Measurements from ENCODE around the gene SMU1. TPM values are rescaled to one million over a fixed set of nuclear protein-coding genes. Genes with fewer than 3 reads are reported as not detected.

Gene SMU1
- total RNA-seq, 1 experiment from 2014 or later, result 28.1 TPM

DNA sequence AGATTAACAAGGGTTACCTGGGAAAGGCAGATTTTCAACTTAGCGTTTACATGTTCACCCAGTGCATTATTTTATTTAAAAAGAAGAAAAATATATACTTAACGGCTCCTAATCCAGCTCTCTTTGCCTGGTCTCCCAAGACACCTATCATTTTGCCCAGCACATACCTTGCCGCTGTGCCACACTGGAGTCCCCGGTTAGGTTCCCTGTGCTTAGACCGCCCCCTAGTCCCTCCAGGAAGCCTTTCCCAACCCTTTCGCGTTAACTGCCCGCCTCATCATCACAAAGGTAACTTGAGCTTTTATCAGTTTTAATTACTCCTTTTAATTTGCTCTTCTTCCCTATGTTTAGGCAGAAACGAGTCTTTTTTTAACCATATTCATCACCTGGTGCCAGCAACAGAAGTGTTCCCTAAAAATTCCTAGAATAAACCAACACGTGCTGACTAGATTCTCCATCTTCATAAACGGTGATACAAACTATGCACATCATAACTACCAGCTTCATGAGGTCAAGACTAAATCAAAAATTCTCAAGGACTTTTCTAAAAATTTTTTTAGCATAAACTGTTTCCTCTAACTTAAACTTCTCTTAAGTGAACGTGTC is 31.7 kb downstream of the SMU1 start:
- DNase-seq (ENCODE audit: low read depth), result peak; percentile 27

DNA sequence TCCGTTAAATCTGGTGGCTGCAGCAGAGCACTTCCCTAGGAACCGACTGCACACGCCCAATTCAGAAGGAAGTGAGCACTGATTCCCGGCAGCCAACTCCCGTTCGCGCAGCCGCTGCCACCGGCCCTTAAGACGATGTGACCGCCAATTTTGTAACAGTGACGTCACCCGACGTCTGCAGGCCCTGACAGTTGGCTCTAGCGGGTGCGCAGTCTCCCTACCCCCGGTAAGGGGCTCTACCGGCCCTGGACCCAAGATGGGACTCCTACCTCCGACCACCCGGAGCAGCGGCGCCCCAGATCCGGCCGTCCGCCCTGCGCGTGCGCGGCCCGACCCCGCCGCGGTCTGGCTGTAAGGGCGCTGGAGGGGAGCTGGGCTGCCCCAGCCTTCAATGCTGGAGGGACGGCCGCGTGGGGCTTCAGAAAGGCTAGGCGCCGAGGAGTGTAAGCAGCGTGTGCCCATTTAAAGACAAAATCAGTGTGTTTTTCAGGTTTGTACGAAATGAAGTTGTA is 32.3 kb downstream of the SMU1 start:
- peak; percentile 90 for DNase-seq (ENCODE audit: low read depth)

DNA sequence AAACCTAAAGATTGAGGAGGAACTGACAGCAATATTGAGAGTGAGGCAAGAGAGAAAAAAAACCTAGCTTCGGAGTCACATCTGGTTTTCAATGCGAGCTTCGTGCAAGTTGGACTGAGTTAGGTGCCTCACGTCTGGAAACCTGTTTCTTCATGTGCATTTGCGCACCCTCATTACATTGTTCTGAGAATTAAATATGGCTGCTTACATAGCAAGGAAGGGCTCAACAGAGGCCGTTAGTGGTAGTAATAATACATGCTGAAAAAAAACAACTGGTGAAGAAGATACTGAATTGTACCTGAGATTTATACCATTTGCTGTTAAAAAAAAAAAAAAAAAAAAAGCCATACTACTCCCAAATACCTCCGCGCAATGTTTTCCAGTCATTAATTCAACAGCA is 32.8 kb downstream of the SMU1 start:
- DNase-seq (ENCODE audit: low read depth), result no peak

DNA sequence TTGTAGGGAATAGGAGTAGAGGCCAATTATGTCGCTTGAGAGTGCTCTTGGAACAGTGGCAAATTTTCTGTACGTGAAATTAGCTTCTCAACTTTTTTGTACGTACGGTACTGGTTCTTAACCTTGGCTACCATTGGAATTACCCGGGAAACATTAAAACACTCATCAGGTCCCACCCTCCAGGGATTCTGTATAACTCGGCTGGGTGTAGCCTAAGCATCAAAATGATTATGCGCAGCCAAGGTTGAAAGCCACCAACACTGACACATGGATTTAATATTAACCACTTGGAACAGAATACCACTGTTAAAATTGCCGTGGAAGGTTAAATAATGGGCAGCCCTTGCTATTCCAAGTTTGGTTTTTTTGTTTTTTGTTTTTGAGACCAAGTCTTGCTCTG is 34.0 kb downstream of the SMU1 start:
- no peak for DNase-seq (ENCODE audit: low read depth)

DNA sequence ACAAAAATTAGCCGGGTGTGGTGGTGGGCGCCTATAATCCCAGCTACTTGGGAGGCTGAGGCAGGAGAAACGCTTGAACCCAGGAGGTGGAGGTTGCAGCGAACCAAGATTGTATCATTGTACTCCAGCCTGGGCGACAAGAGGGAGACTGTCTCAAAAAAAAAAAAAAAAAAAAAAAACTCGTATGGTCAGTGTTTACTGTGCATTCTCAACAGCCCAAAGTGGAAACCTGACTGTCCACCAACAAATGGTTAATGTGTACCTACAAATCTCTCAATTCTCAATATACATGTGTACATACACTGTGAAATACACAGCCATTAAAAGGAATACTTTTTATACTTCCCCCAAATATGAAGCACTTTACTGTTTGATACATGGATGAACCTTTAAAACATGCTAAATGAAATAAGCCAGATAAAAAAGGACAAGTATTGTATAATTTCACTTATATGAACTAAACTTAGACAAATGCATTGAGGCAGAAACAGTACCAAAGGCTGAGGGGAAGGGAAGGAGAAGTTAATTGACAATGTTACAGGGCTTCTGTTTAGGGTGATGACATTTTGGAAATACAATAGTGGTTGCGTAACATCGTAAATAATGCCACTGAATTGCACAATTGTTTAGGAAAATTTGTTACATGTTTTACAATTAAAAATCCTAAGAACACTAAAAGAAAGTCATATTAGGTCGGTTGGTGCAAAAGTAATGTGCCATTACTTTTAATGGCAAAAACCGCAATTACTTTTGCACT is 34.9 kb downstream of the SMU1 start:
- no peak for DNase-seq (ENCODE audit: low read depth)

DNA sequence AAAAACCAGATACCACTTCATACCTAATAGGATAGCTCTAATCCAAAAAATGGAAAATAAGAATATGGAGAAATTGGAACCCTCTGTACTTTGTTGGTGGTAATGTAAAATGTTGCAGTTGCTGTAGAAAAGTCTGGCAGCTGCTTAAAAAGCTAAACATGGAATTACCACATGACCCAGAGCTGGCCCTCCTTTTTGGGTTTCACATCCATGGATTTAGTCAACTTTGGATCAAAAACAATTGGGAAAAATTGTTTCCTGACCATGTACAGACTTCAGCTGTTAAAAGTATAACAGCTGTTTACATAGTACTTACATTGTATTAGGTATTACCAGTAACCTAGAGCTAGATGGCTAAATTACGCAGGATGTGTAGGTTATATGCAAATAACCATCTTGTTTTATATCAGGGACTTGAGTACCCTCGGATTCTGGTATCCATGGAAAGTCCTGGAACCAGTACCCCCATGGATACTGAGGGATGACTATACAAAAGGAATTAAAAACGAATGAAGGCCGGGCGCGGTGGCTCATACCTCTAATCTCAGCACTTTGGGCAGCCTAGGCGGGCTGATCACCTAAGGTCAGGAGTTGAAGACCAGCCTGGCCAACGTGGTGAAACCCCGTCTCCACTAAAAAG is 35.6 kb downstream of the SMU1 start:
- DNase-seq (ENCODE audit: low read depth), result no peak

DNA sequence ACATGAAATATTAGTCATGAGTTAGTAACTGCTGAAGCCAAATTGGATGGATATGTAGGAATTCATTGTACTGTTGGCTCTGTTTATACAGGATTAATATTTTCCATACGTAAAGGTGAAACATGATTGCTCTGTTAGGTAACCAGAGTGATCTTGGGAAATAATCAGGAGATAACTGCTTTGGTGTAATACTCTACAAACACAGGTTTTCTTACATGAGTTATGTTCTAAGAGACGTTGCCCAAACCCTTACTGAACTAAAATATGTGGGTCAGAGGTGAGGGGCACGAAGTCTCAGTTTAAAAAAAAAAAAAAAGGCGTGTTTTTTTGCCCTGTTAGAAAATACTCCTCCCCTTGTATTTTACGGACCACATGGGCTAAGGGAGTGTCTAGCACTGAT is 43.6 kb downstream of the SMU1 start:
- no peak for DNase-seq (ENCODE audit: low read depth)

DNA sequence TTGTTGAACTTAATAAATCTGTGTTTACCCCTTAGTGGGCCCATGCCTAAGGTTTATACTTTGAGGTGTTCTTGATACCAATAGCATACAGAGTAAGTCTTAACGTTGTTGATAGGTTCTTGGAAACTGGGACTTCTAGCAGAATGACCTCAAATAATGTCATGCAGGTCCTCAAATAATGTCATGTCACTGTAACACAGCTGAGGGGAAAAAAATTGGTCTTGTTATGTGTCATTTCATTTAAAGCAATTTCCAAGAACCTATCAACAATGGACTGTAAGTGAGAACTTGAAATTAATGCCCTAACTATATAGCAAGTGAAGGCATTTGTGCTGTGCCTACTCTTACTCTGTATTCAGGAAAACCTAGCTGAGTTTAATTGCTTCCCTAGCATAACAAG is 44.2 kb downstream of the SMU1 start:
- no peak for DNase-seq (ENCODE audit: low read depth)

DNA sequence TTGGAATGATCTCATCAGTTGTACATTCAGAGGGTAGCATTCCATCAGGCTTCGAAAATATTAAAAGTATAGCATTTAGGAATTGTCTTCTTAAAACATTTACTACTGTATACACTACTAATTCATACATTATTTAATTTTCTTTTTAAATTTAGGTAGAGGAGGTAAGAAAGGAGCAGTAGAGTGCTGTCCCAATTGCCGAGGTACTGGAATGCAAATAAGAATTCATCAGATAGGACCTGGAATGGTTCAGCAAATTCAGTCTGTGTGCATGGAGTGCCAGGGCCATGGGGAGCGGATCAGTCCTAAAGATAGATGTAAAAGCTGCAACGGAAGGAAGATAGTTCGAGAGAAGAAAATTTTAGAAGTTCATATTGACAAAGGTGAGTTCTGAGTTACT is 46.2 kb downstream of the SMU1 start:
- no peak for DNase-seq (ENCODE audit: low read depth)

DNA sequence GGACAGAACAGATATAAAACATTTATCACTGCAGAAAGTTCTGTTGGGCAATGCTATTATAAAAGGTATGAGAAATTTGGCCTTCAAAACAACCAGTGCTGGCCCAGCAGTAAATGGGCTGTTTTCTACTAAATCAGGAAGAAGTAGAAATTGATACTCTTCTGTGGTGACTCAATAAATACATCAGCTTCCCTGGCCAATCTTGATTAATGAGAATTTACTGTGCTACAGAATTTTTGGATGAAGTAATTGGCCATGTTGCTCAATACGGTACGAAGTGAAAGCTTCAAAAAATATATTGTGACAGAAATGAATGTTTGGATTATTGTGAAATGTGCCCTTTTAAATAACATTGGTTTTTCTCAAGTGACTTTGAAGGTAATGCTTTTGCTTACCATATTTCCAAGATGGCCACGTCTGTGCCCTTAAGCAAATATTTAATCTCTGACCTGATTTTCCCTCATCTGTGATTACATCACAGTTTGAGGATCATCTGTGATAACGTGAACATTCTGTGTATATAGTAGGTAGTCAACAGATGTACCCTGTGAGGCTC is 47.2 kb downstream of the SMU1 start:
- no peak for DNase-seq (ENCODE audit: low read depth)

DNA sequence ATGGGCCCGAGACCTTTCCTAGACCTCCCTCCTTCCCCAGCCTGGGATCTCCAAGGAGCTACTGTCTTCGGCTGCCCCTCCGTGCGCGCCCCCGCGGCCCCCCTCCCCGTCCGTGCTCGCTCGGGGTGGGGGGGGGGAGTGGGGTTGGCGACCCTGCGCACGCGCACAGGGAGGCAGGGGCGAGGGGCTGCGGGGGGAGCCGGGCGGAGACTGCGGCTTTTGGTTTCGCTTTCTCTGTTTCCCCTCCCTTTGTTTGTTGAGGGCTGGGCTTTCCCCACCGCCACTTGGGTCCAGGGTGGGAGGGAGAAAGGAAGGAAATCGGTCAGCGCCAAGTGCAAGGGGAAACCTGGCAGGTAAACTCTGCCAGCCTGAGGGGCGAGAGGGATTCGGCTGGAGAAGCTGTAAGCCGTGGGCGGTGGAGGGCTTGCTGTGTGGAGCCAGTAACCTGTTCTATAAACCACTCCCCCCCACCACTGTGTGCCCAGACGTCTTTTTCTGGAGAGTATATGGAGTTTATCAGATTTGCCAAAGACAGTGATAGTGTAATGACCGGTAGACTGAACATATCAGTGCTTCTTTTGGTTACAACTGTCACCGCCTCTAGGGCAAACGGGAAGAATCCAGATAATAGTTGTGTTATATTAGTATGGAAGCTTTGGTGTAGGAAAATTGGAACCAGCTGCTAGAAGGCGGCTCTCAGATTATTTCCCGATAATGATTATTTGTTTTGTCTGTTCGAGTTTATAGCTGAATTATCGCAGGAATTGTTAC is 50.7 kb downstream of the SMU1 start:
- peak; percentile 48 for DNase-seq (ENCODE audit: low read depth)

DNA sequence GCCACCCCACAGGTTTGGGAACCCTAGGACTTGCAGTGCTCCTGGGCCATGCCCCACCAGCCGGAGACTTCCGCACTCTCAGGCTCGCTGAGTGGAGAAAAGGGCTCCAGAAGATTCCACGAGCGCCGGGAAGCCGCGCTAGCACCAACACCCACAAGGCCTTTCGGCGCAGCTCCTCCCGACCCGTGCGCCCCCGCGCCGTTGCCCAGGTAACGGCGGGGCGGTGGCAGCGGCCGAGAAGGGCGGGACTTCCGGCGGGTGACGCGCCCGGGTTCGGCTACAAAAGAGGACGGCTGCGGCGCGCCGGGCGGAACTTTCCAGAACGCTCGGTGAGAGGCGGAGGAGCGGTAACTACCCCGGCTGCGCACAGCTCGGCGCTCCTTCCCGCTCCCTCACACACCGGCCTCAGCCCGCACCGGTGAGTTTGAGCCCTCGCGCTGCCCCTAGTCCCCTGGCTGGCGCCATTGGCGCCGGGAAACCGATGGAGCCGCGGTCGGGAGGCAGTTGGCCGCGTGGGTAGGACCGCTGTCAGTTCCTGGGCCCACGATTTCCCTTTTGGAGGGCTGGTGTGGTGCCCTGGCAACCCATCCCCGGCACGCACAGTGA is 51.4 kb downstream of the SMU1 start, which contains the start of gene DNAJA1:
TSS of gene DNAJA1 (plus strand) at position 308 of the 606 bp plus-strand sequence. CDS start 1,212 bp downstream, outside the sequence.
- peak; percentile 90 for DNase-seq (ENCODE audit: low read depth)

DNA sequence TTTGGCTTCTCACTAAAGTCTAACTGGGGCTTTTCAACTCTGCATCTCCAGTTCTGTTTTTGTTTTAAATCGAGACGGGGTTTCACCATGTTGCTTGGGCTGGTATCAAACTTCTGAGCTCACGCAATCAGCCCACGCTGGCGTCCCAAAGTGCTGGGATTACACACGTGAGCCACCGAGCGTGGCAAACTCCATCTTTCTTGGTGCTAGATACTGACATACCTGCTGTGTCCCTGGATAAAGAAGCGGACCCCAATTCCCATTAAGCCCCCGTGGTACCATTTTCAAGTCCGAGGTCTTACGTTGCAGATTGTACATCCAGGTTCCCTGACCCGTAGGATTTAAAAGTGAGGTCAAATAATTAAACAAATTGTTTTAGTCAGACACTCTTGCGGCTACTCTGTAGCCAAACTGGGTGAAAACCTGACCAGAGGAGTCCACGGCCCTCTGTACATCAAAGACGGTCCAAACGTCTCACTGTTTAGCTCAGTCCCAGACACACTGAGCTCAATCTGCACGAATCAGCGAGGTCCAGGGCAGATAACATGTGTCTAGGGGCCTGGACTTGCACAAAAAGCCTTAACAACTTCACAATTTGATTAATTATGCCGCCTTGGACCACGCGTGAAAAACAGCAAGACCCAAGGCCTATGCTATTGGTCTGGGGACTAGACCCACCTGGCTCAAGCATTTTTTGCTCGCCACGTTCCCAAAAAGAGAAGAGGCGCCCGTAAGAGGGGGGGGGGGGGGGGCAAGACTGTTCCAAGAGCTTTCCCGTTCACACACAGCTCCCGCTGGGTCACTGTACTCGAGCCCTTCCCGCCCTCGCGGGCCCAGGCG is 52.1 kb downstream of the SMU1 start:
- DNase-seq (ENCODE audit: low read depth), result no peak

DNA sequence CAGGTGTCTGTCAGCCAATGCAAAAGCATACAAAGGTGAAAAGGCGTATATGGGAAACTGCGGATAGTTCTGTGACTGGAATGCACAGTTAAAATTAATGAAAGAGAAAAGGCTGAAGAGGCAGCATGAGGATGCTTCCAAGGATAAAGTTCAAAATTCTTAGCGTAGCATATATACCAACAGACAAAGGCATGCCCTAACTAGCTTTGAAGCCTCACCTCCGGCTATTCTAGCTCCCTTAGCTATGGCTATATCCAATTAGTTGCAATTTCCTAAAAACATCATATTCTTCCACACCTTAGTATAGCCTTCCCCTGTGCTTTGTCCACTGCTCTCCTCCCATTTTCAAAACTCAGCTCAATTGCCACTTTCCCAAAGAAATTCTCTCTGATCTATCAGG is 52.8 kb downstream of the SMU1 start:
- no peak for DNase-seq (ENCODE audit: low read depth)

DNA sequence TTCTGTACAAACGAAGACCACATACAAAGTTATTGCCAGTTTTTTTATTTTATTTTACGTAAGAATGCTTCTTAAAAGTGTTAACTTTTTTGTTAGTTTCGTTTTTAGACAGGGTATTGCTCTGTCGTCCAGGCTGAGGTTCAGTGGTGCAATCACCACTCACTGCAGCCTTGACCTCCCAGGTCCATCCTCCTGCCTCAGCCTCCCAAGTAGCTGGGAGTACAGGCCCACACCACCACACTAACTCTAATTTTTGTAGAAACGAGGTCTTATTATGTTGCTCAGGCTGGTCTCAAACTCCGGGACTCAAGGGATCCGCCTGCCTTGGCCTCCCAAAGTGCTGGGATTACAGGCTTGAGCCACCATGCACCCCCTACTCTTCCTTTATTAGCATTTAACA is 53.7 kb downstream of the SMU1 start:
- DNase-seq (ENCODE audit: low read depth), result no peak

DNA sequence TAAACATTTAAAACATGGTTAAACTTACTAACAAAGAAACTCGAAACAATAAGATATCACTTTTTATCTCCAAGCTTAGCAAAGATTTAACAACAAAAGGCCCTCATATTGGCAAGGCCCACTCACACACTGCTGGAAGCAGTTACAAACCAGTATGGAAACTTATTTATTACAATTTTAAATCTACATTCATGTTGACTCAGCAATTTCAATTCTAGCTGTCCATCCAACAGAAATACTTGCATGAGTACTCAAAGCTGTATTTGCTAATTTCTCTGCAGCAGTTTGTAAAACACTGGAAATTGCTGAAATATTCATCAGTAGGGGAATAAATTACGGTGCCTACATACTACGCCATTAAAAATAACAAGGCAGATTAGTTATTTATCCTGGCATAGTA is 54.2 kb downstream of the SMU1 start:
- DNase-seq (ENCODE audit: low read depth), result no peak

DNA sequence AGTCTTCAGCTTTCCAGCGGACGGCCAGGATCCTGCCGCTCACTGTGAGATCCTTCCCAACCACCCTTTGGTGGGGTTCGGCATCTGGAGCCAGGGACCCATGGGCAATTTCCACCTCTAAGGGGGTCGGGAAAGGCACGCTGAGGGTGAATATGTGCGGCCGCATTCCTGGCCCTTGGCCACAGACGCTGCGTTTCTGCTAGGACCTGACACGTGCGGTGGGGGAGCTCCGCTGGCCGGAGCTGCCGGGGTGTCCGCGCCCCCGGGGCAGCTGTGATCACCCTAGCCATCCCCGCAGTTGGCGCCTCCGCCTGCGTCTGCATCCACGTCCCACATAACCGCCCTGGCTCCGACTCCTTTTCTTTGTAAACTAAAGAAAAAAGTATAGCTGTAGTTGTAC is 56.7 kb downstream of the SMU1 start:
- DNase-seq (ENCODE audit: low read depth), result no peak

DNA sequence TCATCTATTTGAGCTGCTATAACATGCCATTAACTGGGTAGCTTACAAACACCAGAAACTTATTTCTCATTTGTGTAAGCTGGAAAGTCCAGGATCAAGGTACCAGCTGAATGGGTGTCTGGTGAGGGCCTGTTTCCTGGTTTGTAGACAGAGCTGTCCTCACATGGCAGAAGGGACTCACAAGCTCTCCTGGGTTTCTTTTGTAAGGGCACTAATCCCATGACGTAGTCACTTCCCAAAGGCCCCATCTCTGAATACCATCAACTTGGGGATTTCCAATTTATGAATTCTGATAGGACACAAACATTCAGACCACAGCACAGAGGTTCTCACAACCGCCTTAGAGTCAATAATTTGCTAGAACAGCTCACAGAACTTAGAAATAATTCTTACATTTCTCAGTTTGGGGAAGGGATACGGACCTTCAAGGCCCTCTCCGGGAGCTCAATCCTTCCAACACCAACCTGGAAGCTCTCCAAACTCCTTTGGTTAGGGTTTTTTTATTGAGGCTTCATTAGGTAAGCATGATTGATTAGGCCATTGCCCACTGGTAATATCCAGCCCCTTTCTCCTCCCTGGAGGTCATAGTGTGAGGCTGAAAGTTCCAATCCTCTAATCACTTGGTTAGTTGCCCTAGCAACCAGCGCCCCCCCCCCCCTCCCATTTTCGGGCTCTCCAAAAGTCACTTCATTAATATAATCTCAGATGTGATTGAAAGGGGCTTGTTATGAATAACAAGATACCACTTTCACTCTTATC is 59.0 kb downstream of the SMU1 start:
- DNase-seq (ENCODE audit: low read depth), result no peak

DNA sequence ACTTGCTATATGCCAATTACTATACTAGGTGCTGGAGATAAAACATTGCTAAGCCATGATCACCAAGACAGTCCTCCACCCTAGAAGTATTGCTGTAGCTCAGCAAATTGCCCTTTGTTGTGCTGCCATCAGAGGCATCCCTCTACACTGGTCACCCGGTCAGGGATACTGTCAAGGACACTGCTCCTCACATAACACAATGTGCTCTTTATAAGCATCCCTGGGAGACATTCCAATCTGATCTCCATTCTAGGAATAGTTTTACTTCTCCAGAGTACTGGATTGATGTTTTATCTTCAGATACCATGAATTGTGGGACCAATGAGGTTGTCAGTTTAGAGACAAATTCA is 61.8 kb downstream of the SMU1 start:
- no peak for DNase-seq (ENCODE audit: low read depth)

Measured in RPMI7951 (cell line).